IMR-90 (cell line): ENCODE data around the gene HCFC1R1. TPM values are rescaled to one million over a fixed set of nuclear protein-coding genes. Genes with fewer than 3 reads are reported as not detected.

ENCODE experiments used
- ATAC-seq: fragments of 200-7000 bp; cut with Tn5 transposase; 2 replicates; pipeline ENCODE4 v1.9.1; 2020; ENCODE audit warnings: low read depth, mild to moderate bottlenecking, moderate library complexity
- BruUV-seq: library from RNA; stranded (reverse); fragments of 400-500 nt; replicated peaks from 2 replicates; lab custom pipeline; 2021; lab: Mats Ljungman, UMichigan
- CTCF ChIA-PET: fragments of 300-600 bp; formaldehyde crosslinking; extraction: SDS; loops from one replicate; lab custom pipeline; 2021; ENCODE audit warnings: antibody characterized with exemption; lab: Yijun Ruan, JAX
- POLR2A ChIA-PET: fragments of 300-600 bp; sonication (Branson Sonifier 250); formaldehyde crosslinking; loops from one replicate; lab custom pipeline; 2022; ENCODE audit warnings: antibody characterized with exemption; ENCODE audit not compliant: unreplicated experiment; lab: Charles Lee
- DNase-seq: peaks from one replicate; pipeline ENCODE4 v3.0.0; 2013
- H2AFZ ChIP-seq: replicated peaks from 2 replicates; pipeline ENCODE3; 2013; ENCODE audit warnings: low read length, mild to moderate bottlenecking; ENCODE audit not compliant: poor library complexity
- H2AK5ac ChIP-seq: 2 replicates; pipeline ENCODE4 v1.6.1; 2013; ENCODE audit warnings: low read depth, low read length, inconsistent platforms
- H2AK9ac ChIP-seq: replicated peaks from 2 replicates; pipeline ENCODE3; 2013; ENCODE audit warnings: mild to moderate bottlenecking, low read depth, low read length, moderate library complexity; ENCODE audit not compliant: poor library complexity
- H2BK120ac ChIP-seq: 2 replicates; pipeline ENCODE4 v1.6.1; 2013; ENCODE audit warnings: low read depth, low read length, inconsistent platforms
- H2BK15ac ChIP-seq: 3 replicates; pipeline ENCODE4 v1.6.1; 2013; ENCODE audit warnings: low read depth, low read length, inconsistent platforms
- H2BK20ac ChIP-seq: 2 replicates; pipeline ENCODE4 v1.6.1; 2013; ENCODE audit warnings: low read depth, mild to moderate bottlenecking, inconsistent platforms, low read length, moderate library complexity
- H2BK5ac ChIP-seq: 2 replicates; pipeline ENCODE4 v1.6.1; 2013; ENCODE audit warnings: mild to moderate bottlenecking, low read depth, low read length, inconsistent platforms; ENCODE audit not compliant: poor library complexity, severe bottlenecking
- H3K14ac ChIP-seq: replicated peaks from 2 replicates; pipeline ENCODE4 v1.6.1; 2013; ENCODE audit warnings: low read depth, low read length, inconsistent platforms
- H3K18ac ChIP-seq: 2 replicates; pipeline ENCODE4 v1.6.1; 2013; ENCODE audit warnings: low read depth, low read length, control low read depth
- H3K23ac ChIP-seq: 2 replicates; pipeline ENCODE4 v1.6.1; 2013; ENCODE audit warnings: low read depth, low read length, inconsistent platforms
- H3K27ac ChIP-seq: 2 replicates; pipeline ENCODE4 v1.5.1; 2013; ENCODE audit warnings: mild to moderate bottlenecking, control low read depth, low read length; ENCODE audit not compliant: insufficient read depth
- H3K27me3 ChIP-seq: 2 replicates; pipeline ENCODE4 v1.6.1; 2013; ENCODE audit warnings: low read length; ENCODE audit not compliant: control insufficient read depth, insufficient read depth
- H3K36me3 ChIP-seq: 2 replicates; pipeline ENCODE4 v1.6.1; 2013; ENCODE audit warnings: low read length, mixed read lengths; ENCODE audit not compliant: control insufficient read depth, insufficient read depth
- H3K4ac ChIP-seq: 2 replicates; pipeline ENCODE4 v1.6.1; 2013; ENCODE audit warnings: low read depth, low read length, inconsistent platforms
- H3K4me1 ChIP-seq: 2 replicates; pipeline ENCODE4 v1.6.1; 2013; ENCODE audit warnings: low read length, mixed read lengths; ENCODE audit not compliant: control insufficient read depth, insufficient read depth
- H3K4me2 ChIP-seq: 2 replicates; pipeline ENCODE4 v1.6.1; 2013; ENCODE audit warnings: low read depth, mild to moderate bottlenecking, control low read depth, low read length, moderate library complexity
- H3K4me3 ChIP-seq: 2 replicates; pipeline ENCODE4 v1.5.1; 2013; ENCODE audit warnings: low read depth, mild to moderate bottlenecking, control low read depth, low read length, moderate library complexity; ENCODE audit not compliant: insufficient read depth
- H3K56ac ChIP-seq: 2 replicates; pipeline ENCODE4 v1.6.1; 2013; ENCODE audit warnings: low read length, inconsistent platforms; ENCODE audit not compliant: insufficient read depth; ENCODE audit errors: extremely low read depth
- H3K79me1 ChIP-seq, 2 experiments: 2 replicates each; pipeline ENCODE4 v1.6.1; 2013; ENCODE audit warnings: low read length in 2 of 2, inconsistent platforms in 1 of 2, low read depth in 1 of 2
- H3K9ac ChIP-seq: 2 replicates; pipeline ENCODE4 v1.6.1; 2013; ENCODE audit warnings: low read depth, low read length, control low read depth
- H3K9me1 ChIP-seq: 2 replicates; pipeline ENCODE4 v1.6.1; 2013; ENCODE audit warnings: low read length, inconsistent platforms; ENCODE audit not compliant: insufficient read depth
- H3K9me3 ChIP-seq: 2 replicates; pipeline ENCODE4 v1.6.1; 2013; ENCODE audit warnings: low read length; ENCODE audit not compliant: control insufficient read depth, insufficient read depth
- H4K20me1 ChIP-seq: 2 replicates; pipeline ENCODE4 v1.6.1; 2013; ENCODE audit warnings: low read length, inconsistent platforms; ENCODE audit not compliant: insufficient read depth
- H4K5ac ChIP-seq: 2 replicates; pipeline ENCODE4 v1.6.1; 2013; ENCODE audit warnings: mild to moderate bottlenecking, low read depth, low read length, control low read depth
- H4K8ac ChIP-seq, 2 experiments: 2 replicates each; pipeline ENCODE4 v1.6.1; 2013; ENCODE audit warnings: low read depth in 2 of 2, low read length in 2 of 2, control low read depth in 1 of 2, inconsistent platforms in 1 of 2
- H4K91ac ChIP-seq: 2 replicates; pipeline ENCODE4 v1.6.1; 2013; ENCODE audit warnings: low read depth, low read length, inconsistent platforms; ENCODE audit not compliant: insufficient read depth
- BHLHE40 ChIP-seq: fragments of 150-350 bp; IDR thresholded peaks from 2 replicates; pipeline ENCODE4 v1.6.1; 2016; ENCODE audit warnings: mild to moderate bottlenecking, low read depth, low read length
- CHD1 ChIP-seq: IDR thresholded peaks from 2 replicates; pipeline ENCODE4 v1.6.1; 2012; ENCODE audit warnings: low read depth, low read length, improper control_type of control experiment
- ELK1 ChIP-seq: fragments of 150-350 bp; IDR thresholded peaks from 2 replicates; pipeline ENCODE4 v1.6.1; 2016; ENCODE audit warnings: low read depth, mild to moderate bottlenecking, low read length, moderate library complexity, borderline replicate concordance
- MAZ ChIP-seq: IDR thresholded peaks from 2 replicates; pipeline ENCODE4 v1.6.1; 2012; ENCODE audit warnings: low read depth, mild to moderate bottlenecking, low read length, improper control_type of control experiment, moderate library complexity, borderline replicate concordance
- NFE2L2 ChIP-seq: fragments of 150-350 bp; IDR thresholded peaks from 2 replicates; pipeline ENCODE4 v1.6.1; 2016; ENCODE audit warnings: low read depth, mild to moderate bottlenecking, low read length
- POLR2A ChIP-seq: IDR thresholded peaks from 2 replicates; pipeline ENCODE4 v1.6.1; 2012; ENCODE audit warnings: mild to moderate bottlenecking, low read depth, low read length
- RAD21 ChIP-seq: IDR thresholded peaks from 2 replicates; pipeline ENCODE4 v1.6.1; 2012; ENCODE audit warnings: low read length, improper control_type of control experiment
- RCOR1 ChIP-seq: IDR thresholded peaks from 2 replicates; pipeline ENCODE4 v1.6.1; 2012; ENCODE audit warnings: mild to moderate bottlenecking, low read length, improper control_type of control experiment; ENCODE audit not compliant: insufficient replicate concordance
- SMC3 ChIP-seq: fragments of 150-350 bp; IDR thresholded peaks from 2 replicates; pipeline ENCODE4 v1.6.1; 2016; ENCODE audit warnings: low read depth, mild to moderate bottlenecking, antibody characterized with exemption, low read length, moderate library complexity
- WGBS, 2 experiments: methylation state at CpG; one replicate each; pipeline versions ENCODE4 v1.1.5 to v1.1.7; 2013; ENCODE audit warnings: missing lambda C conversion rate in 2 of 2; ENCODE audit not compliant: insufficient read length in 1 of 2; ENCODE audit errors: extremely low coverage in 2 of 2; 5-methylcytosine and 5-hydroxymethylcytosine counted together
- dilution Hi-C: fragments of 300-500 bp; cut with HindIII; formaldehyde crosslinking; loops from one replicate; pipeline ENCODE4 v1.14.3; 2018; ENCODE audit warnings: low sequenced_read_pairs; ENCODE audit not compliant: unreplicated experiment
- in situ Hi-C: fragments of 300-500 bp; cut with MboI; formaldehyde crosslinking; loops from 3 replicates; pipeline ENCODE4 v1.14.3; 2019; ENCODE audit warnings: low sequenced_read_pairs, inconsistent platforms, mixed read lengths
- intact Hi-C: fragments of 100-400 bp; cut with micrococcal nuclease; formaldehyde crosslinking; loops from 2 replicates; pipeline ENCODE4 v1.10.0; 2022
- polyA plus RNA-seq, 3 experiments: library from polyadenylated mRNA; depleted of rRNA; stranded (reverse); fragments of >200 nt; gene quantifications; 2 replicates each; pipeline ENCODE4 v1.2.3, GENCODE V29; 2012; ENCODE audit warnings: low replicate concordance in 1 of 3
- total RNA-seq: library from RNA; depleted of rRNA; stranded (reverse); fragments of >200 nt; gene quantifications from 2 replicates; pipeline ENCODE4 v1.2.3, GENCODE V29; 2012

HCFC1R1 gene
- total and polyA plus RNA-seq, 2 of the 4 experiments (the other 2 are of a cell fraction), result 7.2 to 57.9 TPM

- H3K9ac ChIP-seq, result no peak overlapping the region
- ATAC-seq (no peak), DNase-seq (no peak)
- H4K91ac ChIP-seq, result no peak overlapping the region
- H4K8ac ChIP-seq, result no peak overlapping the region
- H4K20me1 ChIP-seq, result no peaks in the 10 kb centered on the region
- H3K4me2 ChIP-seq, result no peak overlapping the region
- ChIA-PET POLR2A (no interaction called here), CTCF (no interaction called here)
- no peak overlapping the region for H3K14ac ChIP-seq
- no peak overlapping the region for H3K4ac ChIP-seq
- no peak overlapping the region for H2AFZ ChIP-seq
- H3K23ac ChIP-seq, result no peak overlapping the region
- TF ChIP-seq RAD21 (no peak), SMC3 (no peak), ELK1 (no peak), NFE2L2 (no peak), MAZ (no peak), CHD1 (no peak), BHLHE40 (no peak), POLR2A (no peak), RCOR1 (no peak)
- H3K4me3 ChIP-seq, result no peak overlapping the region
- no peaks in the 10 kb centered on the region for H3K36me3 ChIP-seq
- no TSS peak for BruUV-seq
- H2AK9ac ChIP-seq, result no peak overlapping the region
- peaks cover 24% of the 10 kb centered on the region for H3K27me3 ChIP-seq
- no peak overlapping the region for H2BK120ac ChIP-seq
- peaks cover 6 to 10% of the 10 kb centered on the region in 2 experiments; a peak in 2 of 4 replicates for H3K79me1 ChIP-seq
- H3K56ac ChIP-seq, result no peak overlapping the region
- no peak overlapping the region for H4K5ac ChIP-seq
- WGBS, 2 experiments, result 61% methylated on average over 3 of the region's 9 CpGs; no CpG with 5 or more reads in 1 of the 2 experiments
- H2BK20ac ChIP-seq, result no peak overlapping the region
- no peak overlapping the region for H3K27ac ChIP-seq
- H2AK5ac ChIP-seq, result no peak overlapping the region
- in situ Hi-C loops, result no loop called here
- no peak overlapping the region for H2BK5ac ChIP-seq
- intact Hi-C loops, result no loop called here
- H3K18ac ChIP-seq, result no peak overlapping the region
- H3K9me1 ChIP-seq, result peaks cover 14% of the 10 kb centered on the region; the same call in 1 of the 2 replicates
- dilution Hi-C loops, result no loop called here
- no peaks in the 10 kb centered on the region for H3K9me3 ChIP-seq
- H3K4me1 ChIP-seq, result peaks cover 2% of the 10 kb centered on the region; the same call in 1 of the 2 replicates
- no peak overlapping the region for H2BK15ac ChIP-seq
Measured at GRCh38 chr16:3070608-3071111, 46.9 kb upstream of the HCFC1R1 start.
